SK-N-SH (cell line): Measurements from ENCODE around the gene SMAP1. TPM values are rescaled to one million over a fixed set of nuclear protein-coding genes. Genes with fewer than 3 reads are reported as not detected.

ENCODE experiments used
- CTCF ChIA-PET: fragments of 300-600, 350-600 bp; formaldehyde crosslinking; extraction: SDS; loops from one replicate; lab custom pipeline; 2021; lab: Yijun Ruan, JAX
- POLR2A ChIA-PET: fragments of 350-600 bp; sonication (Branson Sonifier 250); formaldehyde crosslinking; extraction: SDS; loops from one replicate; lab custom pipeline; 2020; ENCODE audit warnings: antibody characterized with exemption, inconsistent platforms; lab: Yijun Ruan, JAX
- DNase-seq: peaks from one replicate; pipeline ENCODE4 v3.0.0; 2012
- H2AFZ ChIP-seq: fragments of 200-600 bp; sonication (generic); 2 replicates; pipeline ENCODE4 v1.8.1; 2016; ENCODE audit warnings: antibody characterized with exemption, mild to moderate bottlenecking, low read depth
- H3F3A ChIP-seq: fragments of 200-600 bp; sonication (generic); replicated peaks from 2 replicates; pipeline ENCODE3; 2016; ENCODE audit warnings: antibody characterized with exemption, mild to moderate bottlenecking; ENCODE audit not compliant: insufficient read depth
- H3K27ac ChIP-seq, 2 experiments: fragments of 200-500 bp in 1 of 2; fragments of 200-600 bp in 1 of 2; sonication (Bioruptor generic) in 1 of 2; sonication (generic), shearing (Covaris generic) in 1 of 2; 2 replicates each; pipeline versions ENCODE4 v1.5.1 to v1.6.1; 2014 to 2016; ENCODE audit warnings: low read depth in 2 of 2, inconsistent platforms in 1 of 2, low read length in 1 of 2, mild to moderate bottlenecking in 1 of 2, mixed read lengths in 1 of 2
- H3K27me3 ChIP-seq: fragments of 200-600 bp; sonication (generic), shearing (Covaris generic); 2 replicates; pipeline ENCODE4 v1.6.1; 2016; ENCODE audit warnings: mixed run types; ENCODE audit not compliant: insufficient read depth
- H3K36me3 ChIP-seq, 2 experiments: fragments of 200-500 bp in 1 of 2; fragments of 200-600 bp in 1 of 2; sonication (Bioruptor generic) in 1 of 2; sonication (generic) in 1 of 2; replicated peaks in 1 of 2; 2 replicates each; pipeline versions ENCODE3 to v1.5.1; 2014 to 2016; ENCODE audit warnings: low read length in 1 of 2, mild to moderate bottlenecking in 1 of 2; ENCODE audit not compliant: insufficient read depth in 2 of 2, control insufficient read depth in 1 of 2
- H3K4me1 ChIP-seq, 2 experiments: fragments of 200-500 bp in 1 of 2; fragments of 200-600 bp in 1 of 2; sonication (Bioruptor generic) in 1 of 2; sonication (generic), shearing (Covaris generic) in 1 of 2; 2 replicates each; pipeline versions ENCODE4 v1.5.1 to v1.6.1; 2014 to 2016; ENCODE audit warnings: low read depth in 1 of 2, low read length in 1 of 2, mixed run types in 1 of 2; ENCODE audit not compliant: insufficient read depth in 2 of 2, control insufficient read depth in 1 of 2
- H3K4me2 ChIP-seq: fragments of 200-600 bp; sonication (generic), shearing (Covaris generic); 2 replicates; pipeline ENCODE4 v1.6.1; 2017; ENCODE audit warnings: mixed run types
- H3K4me3 ChIP-seq, 2 experiments: fragments of 200-500 bp in 1 of 2; fragments of 200-600 bp in 1 of 2; sonication (Bioruptor generic) in 1 of 2; sonication (generic), shearing (Covaris generic) in 1 of 2; 2 replicates each; pipeline versions ENCODE4 v1.5.1 to v1.8.1; 2014 to 2016; ENCODE audit warnings: low read depth in 2 of 2, inconsistent platforms in 1 of 2, low read length in 1 of 2, mild to moderate bottlenecking in 1 of 2, mixed read lengths in 1 of 2, moderate library complexity in 1 of 2
- H3K79me2 ChIP-seq: fragments of 200-600 bp; sonication (generic); 2 replicates; pipeline ENCODE4 v1.8.1; 2017; ENCODE audit warnings: mild to moderate bottlenecking; ENCODE audit not compliant: insufficient read depth
- H3K9ac ChIP-seq: fragments of 200-600 bp; sonication (generic); 2 replicates; pipeline ENCODE4 v1.6.1; 2017; ENCODE audit warnings: mixed run types
- H3K9me2 ChIP-seq: fragments of 200-600 bp; sonication (generic); 2 replicates; pipeline ENCODE4 v1.6.1; 2017; ENCODE audit warnings: mixed run types
- H3K9me3 ChIP-seq: fragments of 200-600 bp; sonication (generic); 2 replicates; pipeline ENCODE4 v1.6.1; 2017; ENCODE audit warnings: mixed run types, mild to moderate bottlenecking, moderate library complexity
- H4K20me1 ChIP-seq: fragments of 200-600 bp; sonication (generic); 2 replicates; pipeline ENCODE4 v1.6.1; 2017; ENCODE audit warnings: mild to moderate bottlenecking, mixed run types; ENCODE audit not compliant: insufficient read depth
- CHD2 ChIP-seq: fragments of 150-350 bp; IDR thresholded peaks from 2 replicates; pipeline ENCODE4 v1.6.1; 2018; ENCODE audit warnings: low read length; ENCODE audit not compliant: partially characterized antibody
- ELF1 ChIP-seq: IDR thresholded peaks from 2 replicates; pipeline ENCODE4 v1.4.0; 2012
- FOXJ3 ChIP-seq: sonication (generic); formaldehyde crosslinking; IDR thresholded peaks from 2 replicates; pipeline ENCODE4 v1.5.1; 2020; ENCODE audit warnings: mild to moderate bottlenecking, missing genetic modification reagents
- FOXM1 ChIP-seq: IDR thresholded peaks from 2 replicates; pipeline ENCODE4 v1.4.0; 2012; ENCODE audit warnings: low read depth, mild to moderate bottlenecking
- GABPA ChIP-seq: IDR thresholded peaks from 2 replicates; pipeline ENCODE4 v1.4.0; 2012; ENCODE audit warnings: low read depth, mild to moderate bottlenecking
- IRF3 ChIP-seq: fragments of 150-350 bp; IDR thresholded peaks from 2 replicates; pipeline ENCODE4 v1.6.1; 2016; ENCODE audit warnings: mild to moderate bottlenecking, low read depth, low read length
- JUND ChIP-seq: IDR thresholded peaks from 2 replicates; pipeline ENCODE4 v1.4.0; 2012
- NFIC ChIP-seq: IDR thresholded peaks from 2 replicates; pipeline ENCODE4 v1.4.0; 2012; ENCODE audit warnings: borderline replicate concordance
- POLR2AphosphoS5 ChIP-seq: IDR thresholded peaks from 2 replicates; pipeline ENCODE4 v1.6.1; 2012; ENCODE audit warnings: low read depth, low read length
- RAD21 ChIP-seq: IDR thresholded peaks from 2 replicates; pipeline ENCODE4 v1.6.1; 2012; ENCODE audit warnings: mild to moderate bottlenecking, low read length
- SIN3A ChIP-seq: IDR thresholded peaks from 2 replicates; pipeline ENCODE4 v1.6.1; 2012; ENCODE audit warnings: low read depth, mild to moderate bottlenecking, low read length, moderate library complexity, borderline replicate concordance
- TAF1 ChIP-seq: IDR thresholded peaks from 2 replicates; pipeline ENCODE4 v1.6.1; 2012; ENCODE audit warnings: low read depth, mild to moderate bottlenecking, low read length, moderate library complexity, borderline replicate concordance
- TCF12 ChIP-seq: IDR thresholded peaks from 2 replicates; pipeline ENCODE4 v1.4.0; 2012
- TEAD4 ChIP-seq: IDR thresholded peaks from 2 replicates; pipeline ENCODE4 v1.4.0; 2012; ENCODE audit warnings: mild to moderate bottlenecking, borderline replicate concordance; ENCODE audit not compliant: insufficient read depth
- USF1 ChIP-seq: IDR thresholded peaks from 2 replicates; pipeline ENCODE4 v1.4.0; 2012; ENCODE audit warnings: low read depth, borderline replicate concordance
- YY1 ChIP-seq: IDR thresholded peaks from 2 replicates; pipeline ENCODE4 v1.4.0; 2012; ENCODE audit warnings: low read depth, mild to moderate bottlenecking
- ZBTB33 ChIP-seq: IDR thresholded peaks from 2 replicates; pipeline ENCODE4 v1.4.0; 2012; ENCODE audit warnings: low read depth, borderline replicate concordance
- WGBS: methylation state at CpG from one replicate; pipeline ENCODE4 v1.1.6; 2017; ENCODE audit warnings: low lambda C conversion rate; 5-methylcytosine and 5-hydroxymethylcytosine counted together
- polyA plus RNA-seq, 3 experiments: library from polyadenylated mRNA; depleted of rRNA; stranded (reverse); fragments of >200 nt; gene quantifications; 2 replicates each; pipeline ENCODE4 v1.2.3, GENCODE V29; 2012

The SMAP1 gene
- polyA plus RNA-seq, 1 of the 3 experiments (the other 2 are of a cell fraction), result 12.6 TPM

- no peaks in the 10 kb centered on the region; the same call in 1 of the 2 replicates for H3K27me3 ChIP-seq
- DNase-seq, result no peak
- H3K9me3 ChIP-seq, result no peaks in the 10 kb centered on the region
- no peaks in the 10 kb centered on the region for H4K20me1 ChIP-seq
- H3K79me2 ChIP-seq, result no peaks in the 10 kb centered on the region
- ChIA-PET POLR2A (no interaction called here), CTCF (interaction anchor here (1.4 kb wide), 1 partner anchor 173 kb away, joined by 5 read pairs; no protein-coding TSS in a partner anchor)
- H3K4me3 ChIP-seq, result no peak overlapping the region
- no peaks in the 10 kb centered on the region for H3K36me3 ChIP-seq
- no peaks in the 10 kb centered on the region for H3K9me2 ChIP-seq
- H3K27ac ChIP-seq, result no peak overlapping the region
- H3K9ac ChIP-seq, result no peak overlapping the region
- WGBS, result 66% methylated on average over 5 of the region's 5 CpGs
- no peak for TF ChIP-seq TCF12
- no peak for TF ChIP-seq IRF3
- no peak for TF ChIP-seq JUND
- TF ChIP-seq SIN3A, result no peak
- TF ChIP-seq FOXJ3, result no peak
- TF ChIP-seq FOXM1, result no peak
- TF ChIP-seq ELF1, result no peak
- no peak for TF ChIP-seq YY1
- no peak for TF ChIP-seq TEAD4
- no peak for TF ChIP-seq RAD21
- TF ChIP-seq CHD2, result no peak
- TF ChIP-seq ZBTB33, result no peak
- no peak for TF ChIP-seq USF1
- TF ChIP-seq TAF1, result no peak
- no peak for TF ChIP-seq NFIC
- no peak for TF ChIP-seq GABPA
- TF ChIP-seq POLR2AphosphoS5, result no peak
- no peak overlapping the region for H2AFZ ChIP-seq
- no peak overlapping the region for H3K4me2 ChIP-seq
- H3K4me1 ChIP-seq, result no peaks in the 10 kb centered on the region; a peak in 1 of 4 replicates
- no peaks in the 10 kb centered on the region for H3F3A ChIP-seq
Measured at GRCh38 chr6:70879496-70879895, 211.8 kb downstream of the SMAP1 start.
